ENCODE data around the gene EHF. TPM values are rescaled to one million over a fixed set of nuclear protein-coding genes. Genes with fewer than 3 reads are reported as not detected.

Gene EHF
- total and polyA plus RNA-seq, 2 of the 8 experiments (the other 6 are each of a cell fraction or from before 2014, with no cell fraction given) = not detected

DNA sequence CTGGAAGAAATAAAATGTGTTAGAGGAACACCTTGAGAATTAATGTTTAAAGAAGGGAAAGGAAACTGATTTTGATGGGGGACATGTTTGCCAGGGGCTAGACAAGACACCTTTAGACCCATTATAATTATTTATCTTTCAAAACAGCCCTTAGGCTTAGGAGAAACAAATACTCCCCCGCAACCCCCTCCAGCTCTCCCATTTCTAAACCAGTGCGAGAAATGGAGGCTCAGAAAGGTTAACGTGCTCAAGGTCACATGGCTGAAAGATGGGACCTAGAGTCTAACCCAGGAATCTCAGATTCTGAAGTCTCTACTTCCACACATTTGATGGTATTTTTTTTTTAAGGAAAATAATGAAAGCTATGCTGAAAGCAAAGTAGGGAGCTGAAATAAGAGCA, 18.0 kb downstream of the EHF start:
- no peak overlapping the region for H3K14ac ChIP-seq (ENCODE audit: insufficient read length)
- H3K23ac ChIP-seq (ENCODE audit: insufficient read length) = no peak overlapping the region
- H3K18ac ChIP-seq (ENCODE audit: extremely low read depth, low read length) = no peak overlapping the region; the same call in 1 of the 2 replicates
- H3K79me2 ChIP-seq (ENCODE audit: control insufficient read depth in 1 of 2, insufficient read depth in 2 of 2, low read length in 2 of 2) = no peaks in the 10 kb centered on the region
- H4K8ac ChIP-seq (ENCODE audit: extremely low read depth, insufficient read depth, low read length) = no peak overlapping the region
- no peak overlapping the region for H3K4me3 ChIP-seq (ENCODE audit: extremely low read depth in 1 of 4, insufficient read depth in 2 of 4, low read depth in 3 of 4, low read length in 4 of 4)
- no peaks in the 10 kb centered on the region for H3K27me3 ChIP-seq (replicated peaks in 1 of 4; ENCODE audit: control insufficient read depth in 3 of 4, extremely low read depth in 1 of 4, insufficient read depth in 3 of 4, low read length in 3 of 4)
- no peaks in the 10 kb centered on the region for H4K20me1 ChIP-seq (replicated peaks in 1 of 2; ENCODE audit: control insufficient read depth in 1 of 2, insufficient read depth in 2 of 2, low read length in 2 of 2)
- H2AK5ac ChIP-seq (ENCODE audit: low read depth, low read length) = no peak overlapping the region
- H3K9me3 ChIP-seq (ENCODE audit: insufficient read depth in 2 of 2, low read depth in 1 of 2, low read length in 1 of 2) = no peaks in the 10 kb centered on the region
- no peak overlapping the region for H2BK12ac ChIP-seq (ENCODE audit: low read depth, low read length)
- no peaks in the 10 kb centered on the region for H3K36me3 ChIP-seq (ENCODE audit: control insufficient read depth in 2 of 4, insufficient read depth in 4 of 4, low read length in 3 of 4)
- no peak overlapping the region for H4K91ac ChIP-seq (replicated peaks; ENCODE audit: insufficient read length, low read length)
- H3K27ac ChIP-seq (ENCODE audit: low read depth, low read length) = no peak overlapping the region
- no peak overlapping the region for H2AFZ ChIP-seq (ENCODE audit: low read length)
- no peak overlapping the region for H2BK20ac ChIP-seq (ENCODE audit: low read length)
- ChIA-PET CTCF (ENCODE audit: partially characterized antibody) (interaction anchor here (0.9 to 1.1 kb wide), 2 partner anchors 73 to 136 kb away, joined by 3 read pairs; no protein-coding TSS in a partner anchor), POLR2A (ENCODE audit: partially characterized antibody) (no interaction called here)
- H4K5ac ChIP-seq (ENCODE audit: insufficient read length, low read depth, low read length) = no peak overlapping the region
- no peak overlapping the region for H2BK5ac ChIP-seq (ENCODE audit: low read depth, low read length)
- DNase-seq (ENCODE audit: low read depth in 1 of 2, low spot score in 2 of 2) (no peak), FAIRE-seq (no peak)
- no peak overlapping the region for H2BK120ac ChIP-seq (replicated peaks; ENCODE audit: low read depth, low read length)
- no peak overlapping the region for H3K56ac ChIP-seq (replicated peaks; ENCODE audit: insufficient read length, low read depth, low read length)
- no peak overlapping the region for H3K9ac ChIP-seq (replicated peaks in 1 of 4; ENCODE audit: extremely low read depth in 1 of 4, low read depth in 3 of 4, low read length in 3 of 4)
- TF ChIP-seq JUND (IDR thresholded peaks at IDR 0.05; ENCODE audit: low read length) (no peak), CBX8 (IDR thresholded peaks at IDR 0.05; ENCODE audit: borderline replicate concordance, low read depth, low read length) (no peak), EZH2 (IDR thresholded peaks at IDR 0.05; ENCODE audit: low read depth, low read length, severe bottlenecking) (no peak), KDM4A (IDR thresholded peaks at IDR 0.05; ENCODE audit: low read depth, low read length, severe bottlenecking) (no peak), CTCF (IDR thresholded peaks at IDR 0.05; ENCODE audit: control extremely low read depth in 1 of 3, insufficient read depth in 1 of 3, low read depth in 1 of 3, low read length in 3 of 3) (no peak), SRF (IDR thresholded peaks at IDR 0.05; ENCODE audit: low read depth, low read length) (no peak), RNF2 (IDR thresholded peaks at IDR 0.05; ENCODE audit: borderline replicate concordance, low read depth, low read length, missing control alignments, poor library complexity, severe bottlenecking) (no peak), CBX5 (IDR thresholded peaks at IDR 0.05; ENCODE audit: low read depth, low read length) (no peak), EGR1 (IDR thresholded peaks at IDR 0.05; ENCODE audit: borderline replicate concordance, low read depth, low read length) (no peak)
- TF ChIP-seq, protein P1, sequence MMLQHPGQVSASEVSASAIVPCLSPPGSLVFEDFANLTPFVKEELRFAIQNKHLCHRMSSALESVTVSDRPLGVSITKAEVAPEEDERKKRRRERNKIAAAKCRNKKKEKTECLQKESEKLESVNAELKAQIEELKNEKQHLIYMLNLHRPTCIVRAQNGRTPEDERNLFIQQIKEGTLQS (IDR thresholded peaks at IDR 0.05; ENCODE audit: insufficient read depth, low read depth, low read length) = no peak
- no peaks in the 10 kb centered on the region; the same call in 1 of the 2 replicates for H3K23me2 ChIP-seq (ENCODE audit: low read depth, low read length)
- H3K4ac ChIP-seq (replicated peaks; ENCODE audit: insufficient read length, low read depth, low read length) = no peak overlapping the region
- H3K79me1 ChIP-seq (ENCODE audit: low read depth, low read length) = no peaks in the 10 kb centered on the region
- H3K4me2 ChIP-seq (ENCODE audit: insufficient read depth in 1 of 2, low read depth in 2 of 2, low read length in 2 of 2) = no peak overlapping the region
- no peak overlapping the region for H2BK15ac ChIP-seq (ENCODE audit: low read length)
- no peaks in the 10 kb centered on the region for H3K4me1 ChIP-seq (replicated peaks in 1 of 4; ENCODE audit: control insufficient read depth in 3 of 4, insufficient read depth in 4 of 4, low read length in 3 of 4)
- 81% methylated on average over 3 of the region's 3 CpGs; no CpG with 5 or more reads in 1 of the 2 experiments for WGBS, 2 experiments (ENCODE audit: extremely low coverage in 1 of 2, insufficient coverage in 1 of 2, insufficient read length in 1 of 2, insufficient replicate concordance in 2 of 2, low coverage in 1 of 2, low lambda C conversion rate in 2 of 2, missing lambda C conversion rate in 1 of 2)
